ENCODE data around the gene SCN2B.
A peak's percentile ranks its signal among the peaks of the same experiment; 100 is the strongest.
"Not testable (repeated sequence)": the region's sequence is repeated elsewhere in the genome, so short reads cannot be mapped to it uniquely, and the experiment has no call there.

Gene SCN2B

DNA sequence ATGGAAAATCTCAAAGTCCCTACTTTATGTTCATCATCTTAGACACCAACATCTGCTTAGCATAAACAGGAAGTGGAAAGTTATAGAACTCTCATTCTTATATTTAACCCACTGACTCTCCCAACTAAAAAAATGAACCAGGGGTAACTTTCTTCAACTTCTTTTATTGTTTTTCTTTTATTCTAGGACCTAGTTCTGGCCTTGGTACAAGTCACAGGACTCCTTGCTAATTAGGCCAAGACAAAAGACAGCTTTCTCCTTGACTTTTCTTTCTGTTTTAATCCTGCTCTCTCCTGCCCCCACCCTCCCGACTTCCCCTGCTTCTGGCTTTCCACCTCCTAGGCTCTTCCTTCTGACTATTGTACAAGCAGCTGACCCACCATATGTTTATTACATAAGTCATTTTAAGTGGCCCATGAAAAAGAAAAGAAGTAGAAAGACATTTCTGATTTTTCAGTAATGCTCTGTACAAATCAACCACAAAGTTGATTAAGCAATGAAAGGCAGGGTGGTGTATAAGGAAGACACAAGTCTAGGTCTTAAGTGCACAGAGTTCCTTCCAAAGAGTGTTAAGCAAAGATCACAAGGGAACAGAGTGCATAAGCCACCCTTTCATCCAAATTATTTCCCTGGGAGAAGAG is 30.1 kb upstream of the SCN2B start:
- no peak for DNase-seq (ENCODE audit: low read depth in 3 of 3)

DNA sequence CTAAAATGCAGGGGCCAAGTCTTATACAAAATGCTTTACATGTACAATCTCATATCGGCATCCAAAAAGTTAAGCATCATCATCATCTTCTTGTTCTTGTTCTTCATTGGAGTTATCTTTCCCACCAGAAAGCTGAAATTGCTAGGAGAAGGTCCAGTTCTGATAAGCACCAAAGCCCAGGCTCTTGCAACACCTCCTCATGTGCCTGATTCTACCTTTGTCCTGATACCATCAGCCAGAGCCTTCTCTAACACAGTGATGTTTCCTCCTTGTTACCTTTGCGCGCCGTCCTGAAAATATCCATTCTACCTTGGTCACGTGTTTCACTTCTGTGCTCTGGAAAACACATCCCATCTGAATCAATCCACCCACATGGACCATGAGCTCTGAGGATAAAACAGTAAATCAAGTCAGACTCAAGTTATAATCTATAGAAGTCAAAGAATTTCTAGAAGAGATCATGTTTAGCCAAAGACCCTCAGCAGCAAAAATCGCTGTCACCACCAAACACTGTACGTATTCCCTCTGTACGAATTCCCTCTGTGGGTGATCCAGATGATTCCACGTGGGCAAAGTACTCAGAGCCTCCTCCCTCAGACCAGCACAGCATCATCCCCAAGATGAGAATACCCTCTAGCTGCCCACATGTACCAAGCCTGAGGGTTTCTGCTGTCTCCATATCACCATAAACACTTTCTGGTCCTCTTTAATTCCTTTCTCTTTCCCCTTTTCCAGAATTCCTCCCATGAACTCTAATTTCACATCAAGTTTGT is 29.4 kb upstream of the SCN2B start:
- no peak for DNase-seq (ENCODE audit: low read depth in 3 of 3)

DNA sequence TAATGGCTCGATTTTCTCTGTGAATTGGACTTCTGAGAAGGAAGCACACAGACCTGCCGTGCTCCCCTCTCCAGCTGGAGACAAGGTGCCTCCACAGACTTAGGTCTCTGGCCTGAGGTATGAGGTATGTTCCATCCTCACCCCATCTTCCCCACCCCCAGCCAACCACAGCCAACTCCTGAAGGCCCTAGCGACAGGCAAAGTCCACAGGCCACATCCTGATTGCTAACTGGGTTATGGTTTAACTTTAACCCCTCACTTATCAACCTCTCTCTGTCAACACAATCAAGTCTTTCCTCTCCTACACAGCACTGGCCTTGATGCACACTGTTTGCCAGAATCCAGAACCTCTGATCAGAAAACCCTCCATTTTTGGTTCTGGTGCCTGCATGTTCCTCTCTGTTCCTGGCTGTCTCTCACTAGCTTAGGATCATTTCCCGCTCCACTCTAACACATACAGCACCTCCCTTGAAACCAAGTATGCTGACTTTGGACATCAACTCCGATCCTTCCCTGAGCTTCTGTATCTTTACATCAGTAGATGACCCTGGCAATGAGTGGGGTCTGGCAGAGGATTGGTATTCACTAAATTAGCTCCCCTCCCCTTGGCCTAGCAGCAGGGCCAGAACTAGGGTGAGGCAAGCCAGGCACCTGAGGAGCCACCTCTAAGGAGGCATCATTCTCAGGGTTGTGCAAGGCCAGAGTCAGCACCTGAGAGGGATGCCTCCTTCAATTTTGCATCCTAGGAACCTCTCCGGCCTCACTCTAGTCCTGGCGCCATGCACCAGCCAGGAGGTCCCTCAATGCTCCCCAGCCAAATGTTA is 26.4 kb upstream of the SCN2B start:
- DNase-seq (ENCODE audit: low read depth in 3 of 3) = peak in 1 of 3 experiments; percentile 62

DNA sequence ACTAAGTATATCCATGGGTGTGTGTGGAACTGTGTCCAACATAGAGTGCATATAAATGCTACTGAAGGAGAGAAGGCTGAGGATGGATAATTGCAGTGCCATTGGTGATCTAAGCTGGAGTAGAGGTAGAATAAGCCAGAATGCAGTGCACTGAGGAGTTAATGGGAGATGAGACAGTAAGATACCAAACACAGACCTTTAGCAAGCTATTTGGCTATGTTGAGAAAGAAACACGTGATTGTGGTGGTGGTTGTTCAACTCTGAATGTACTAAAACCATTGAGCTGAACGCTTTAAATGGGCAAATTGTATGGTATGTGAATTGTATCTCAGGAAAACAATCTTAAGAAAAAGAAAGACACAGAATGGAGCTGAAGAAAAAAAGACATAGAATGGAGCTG is 25.5 kb upstream of the SCN2B start:
- DNase-seq (ENCODE audit: low read depth in 3 of 3) = no peak

DNA sequence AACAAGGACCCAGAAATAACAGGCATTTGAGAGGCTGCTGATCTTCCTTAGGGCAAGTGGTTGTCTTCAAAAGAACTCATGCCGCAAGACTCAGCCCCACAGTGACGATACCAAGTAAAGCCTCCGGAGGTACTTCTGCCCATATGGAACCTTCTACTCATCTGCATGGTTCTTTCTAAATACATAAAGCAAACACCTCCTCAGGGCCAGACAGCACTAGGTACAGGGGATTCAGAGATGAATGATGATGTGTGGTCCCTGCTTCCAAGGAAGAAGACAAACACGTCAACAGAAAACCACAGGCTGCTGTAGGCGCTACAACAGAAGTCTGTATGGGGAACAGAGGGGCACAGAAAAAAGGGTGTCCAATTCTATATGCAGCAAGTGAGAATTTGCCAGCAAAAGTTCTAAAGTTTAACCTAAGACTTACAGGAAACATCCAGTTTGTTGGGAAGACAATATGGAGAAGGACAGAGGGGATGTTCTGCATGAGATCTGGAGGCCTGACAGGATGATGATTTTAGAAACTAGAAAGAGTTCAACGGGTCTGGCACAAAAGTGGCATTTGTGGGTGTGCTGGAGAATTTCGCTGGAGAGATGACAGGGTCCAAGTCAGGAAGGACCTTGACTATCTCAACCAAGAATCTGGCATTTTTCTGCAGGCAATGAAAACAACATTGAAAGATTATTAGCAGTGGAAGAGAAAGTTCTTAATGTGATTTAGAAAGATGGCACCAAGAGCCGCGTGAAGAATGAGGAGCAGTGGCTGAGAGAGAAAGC is 24.7 kb upstream of the SCN2B start:
- DNase-seq (ENCODE audit: low read depth in 3 of 3) = peak in 2 of 3 experiments; percentile 33 to 43

DNA sequence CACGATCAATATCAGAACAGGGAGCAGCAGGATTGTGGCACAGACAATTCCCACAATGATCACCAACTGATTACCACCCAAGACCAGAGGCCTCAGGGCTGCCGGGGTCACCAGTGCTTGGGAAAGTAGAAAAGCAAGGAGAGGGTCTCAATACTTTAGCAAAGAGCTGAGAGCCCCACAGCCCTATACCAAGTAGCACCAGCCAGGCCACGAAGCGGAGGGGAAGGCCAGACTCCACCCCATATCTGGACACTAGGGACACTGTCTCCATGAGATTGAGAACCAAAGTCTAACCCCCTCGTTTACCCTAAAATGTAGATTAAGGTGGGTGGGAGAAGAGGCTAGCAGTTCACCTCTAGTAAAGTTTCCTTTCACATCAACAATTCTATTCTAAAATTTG is 24.1 kb upstream of the SCN2B start:
- DNase-seq (ENCODE audit: low read depth in 3 of 3) = no peak

DNA sequence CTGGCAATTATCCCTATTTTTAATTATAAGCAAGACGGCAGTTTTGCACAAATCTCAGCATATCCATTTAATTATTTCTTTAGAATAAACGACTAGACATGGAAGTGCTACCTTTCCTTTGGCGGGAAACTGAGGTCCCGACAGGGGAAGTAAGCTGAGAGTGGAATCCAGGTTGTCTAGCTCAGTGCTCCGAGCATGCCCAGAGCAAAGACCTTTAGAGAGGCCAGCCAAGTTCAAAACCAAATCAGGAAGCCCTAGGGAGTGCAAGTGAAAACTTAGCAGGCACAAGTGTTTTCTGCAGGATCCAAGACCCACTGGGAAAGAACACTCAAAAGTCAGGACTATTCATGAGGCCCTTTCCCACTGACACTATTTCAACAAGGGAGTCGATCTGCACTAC is 22.7 kb upstream of the SCN2B start:
- DNase-seq (ENCODE audit: low read depth in 3 of 3) = no peak

DNA sequence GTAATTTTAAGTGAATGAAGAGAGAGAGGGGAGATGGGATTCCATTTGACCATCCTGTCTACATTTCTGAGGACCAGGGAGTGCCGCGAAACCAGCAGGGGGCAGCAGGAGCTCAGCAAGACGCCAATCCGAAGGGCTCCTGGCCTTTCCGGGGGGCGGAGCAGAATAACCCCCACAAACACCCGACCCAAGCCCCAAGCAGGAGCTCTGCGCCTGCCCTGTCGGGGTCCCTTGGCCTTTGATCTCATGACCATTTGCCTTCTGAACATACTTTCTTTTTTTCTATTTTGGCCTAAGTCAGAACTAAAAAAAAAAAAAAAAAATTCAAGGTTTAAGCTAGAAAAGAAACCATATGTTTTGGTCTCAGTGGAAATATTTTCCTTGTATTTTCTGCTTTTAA is 21.9 kb upstream of the SCN2B start:
- peak; percentile 73 to 85 (median 75) for DNase-seq (ENCODE audit: low read depth in 3 of 3)

DNA sequence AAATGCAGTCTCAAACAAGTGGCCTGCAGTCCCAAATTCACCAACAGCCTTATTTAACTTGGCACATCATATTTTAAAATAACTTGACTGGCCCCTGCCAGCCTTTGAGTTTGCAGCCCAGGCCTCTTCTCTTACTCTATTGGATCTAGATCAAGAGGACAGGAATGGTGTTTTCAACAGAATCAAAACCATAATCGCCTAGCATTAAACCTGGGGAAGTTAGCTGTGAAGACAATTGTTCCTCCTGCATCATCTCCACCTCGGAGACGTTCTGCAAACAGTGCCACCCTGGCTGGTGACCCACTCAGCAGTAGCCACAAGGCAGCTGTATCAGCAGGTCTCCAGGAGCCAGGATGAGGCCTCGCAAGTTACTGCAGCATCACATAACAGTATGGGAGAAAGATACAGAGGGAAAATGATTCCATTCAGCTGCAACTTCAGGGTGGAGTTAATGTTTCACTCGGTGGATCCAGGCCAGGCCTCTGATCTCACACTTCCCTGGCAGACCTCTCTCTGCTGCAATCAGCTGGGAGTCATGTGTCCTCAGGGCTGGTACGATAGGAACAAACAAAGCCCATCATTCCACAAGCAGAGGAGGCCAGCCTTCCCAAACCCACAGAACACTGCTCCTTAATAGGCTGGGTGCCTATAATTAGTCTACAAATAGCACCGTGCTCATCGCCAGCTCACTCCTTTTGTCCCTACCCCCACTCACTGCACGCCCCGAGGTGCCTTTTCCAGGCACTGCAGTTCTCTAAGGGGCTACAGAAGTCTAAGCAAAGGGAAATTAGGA is 18.6 kb upstream of the SCN2B start:
- no peak for DNase-seq (ENCODE audit: low read depth in 3 of 3)

DNA sequence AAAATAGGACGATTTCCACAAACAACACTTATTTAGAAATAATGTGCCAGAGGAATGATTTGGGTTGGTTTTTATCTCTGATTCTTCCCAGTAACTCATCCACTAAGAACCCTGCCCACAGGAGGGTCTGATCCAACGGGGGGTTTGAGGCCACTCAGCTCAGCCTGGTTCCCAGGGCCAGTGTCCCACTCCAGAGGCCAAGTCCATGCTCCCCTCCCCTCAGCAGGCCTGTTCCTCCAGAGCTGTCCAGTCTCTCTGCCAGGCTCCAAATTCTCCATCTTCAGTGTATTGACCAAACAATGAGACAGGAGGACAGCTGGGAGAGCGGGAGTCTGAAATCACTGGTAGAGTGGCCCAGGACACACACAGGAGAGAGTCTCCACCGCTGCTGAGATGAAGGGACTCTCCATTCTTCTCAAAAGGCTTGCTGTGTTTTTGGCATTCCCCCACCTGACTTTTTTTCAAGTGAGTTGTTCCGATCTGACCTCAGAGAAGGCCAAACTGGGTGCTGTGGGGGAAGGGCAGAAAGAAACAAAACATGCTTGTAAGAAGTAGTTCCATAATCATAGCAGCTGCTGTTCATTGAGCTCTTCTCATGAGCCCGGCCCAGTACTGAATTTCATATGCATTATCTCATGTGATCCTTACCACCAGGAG is 17.6 kb upstream of the SCN2B start:
- DNase-seq (ENCODE audit: low read depth in 3 of 3) = no peak

DNA sequence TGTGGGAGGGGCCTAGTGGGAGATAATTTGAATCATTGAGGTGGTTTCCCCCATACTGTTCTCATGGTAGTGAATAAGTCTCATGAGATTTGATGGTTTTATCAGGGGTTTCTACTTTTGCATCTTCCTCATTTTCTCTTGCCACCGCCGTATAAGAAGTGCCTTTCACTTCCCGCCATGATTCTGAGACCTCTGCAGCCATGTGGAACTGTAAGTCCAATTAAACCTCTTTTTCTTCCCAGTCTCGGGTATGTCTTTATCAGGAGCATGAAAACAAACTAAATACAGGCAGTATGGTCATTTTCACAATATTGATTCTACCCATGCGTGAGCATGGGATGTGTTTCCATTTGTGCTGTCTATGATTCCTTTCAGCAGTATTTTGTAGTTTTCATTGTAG is 16.4 kb upstream of the SCN2B start:
- not testable (repeated sequence) for DNase-seq (ENCODE audit: low read depth in 3 of 3)

DNA sequence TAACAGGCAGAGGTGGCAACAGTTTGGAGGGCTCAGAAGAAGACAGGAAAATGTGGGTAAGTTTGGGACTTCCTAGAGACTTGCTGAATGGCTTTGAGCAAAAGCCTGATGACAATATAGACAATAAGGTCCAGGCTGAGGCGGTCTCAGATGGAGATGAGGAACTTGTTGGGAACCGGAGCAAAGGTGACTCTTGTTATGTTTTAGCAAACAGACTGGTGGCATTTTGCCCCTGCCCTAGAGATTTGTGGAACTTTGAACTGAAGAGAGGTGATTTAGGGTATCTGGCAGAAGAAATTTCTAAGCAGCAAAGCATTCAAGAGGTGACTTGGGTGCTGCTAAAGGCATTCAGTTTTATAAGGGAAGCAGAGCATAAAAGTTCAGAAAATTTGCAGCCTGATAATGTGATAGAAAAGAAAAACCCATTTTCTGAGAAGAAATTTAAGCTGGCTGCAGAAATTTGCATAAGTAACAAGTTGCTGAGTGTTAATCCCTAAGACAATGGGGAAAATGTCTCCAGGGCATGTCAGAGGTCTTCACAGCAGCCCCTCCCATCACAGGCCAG is 14.6 kb upstream of the SCN2B start:
- DNase-seq (ENCODE audit: low read depth in 3 of 3) = not testable (repeated sequence)

DNA sequence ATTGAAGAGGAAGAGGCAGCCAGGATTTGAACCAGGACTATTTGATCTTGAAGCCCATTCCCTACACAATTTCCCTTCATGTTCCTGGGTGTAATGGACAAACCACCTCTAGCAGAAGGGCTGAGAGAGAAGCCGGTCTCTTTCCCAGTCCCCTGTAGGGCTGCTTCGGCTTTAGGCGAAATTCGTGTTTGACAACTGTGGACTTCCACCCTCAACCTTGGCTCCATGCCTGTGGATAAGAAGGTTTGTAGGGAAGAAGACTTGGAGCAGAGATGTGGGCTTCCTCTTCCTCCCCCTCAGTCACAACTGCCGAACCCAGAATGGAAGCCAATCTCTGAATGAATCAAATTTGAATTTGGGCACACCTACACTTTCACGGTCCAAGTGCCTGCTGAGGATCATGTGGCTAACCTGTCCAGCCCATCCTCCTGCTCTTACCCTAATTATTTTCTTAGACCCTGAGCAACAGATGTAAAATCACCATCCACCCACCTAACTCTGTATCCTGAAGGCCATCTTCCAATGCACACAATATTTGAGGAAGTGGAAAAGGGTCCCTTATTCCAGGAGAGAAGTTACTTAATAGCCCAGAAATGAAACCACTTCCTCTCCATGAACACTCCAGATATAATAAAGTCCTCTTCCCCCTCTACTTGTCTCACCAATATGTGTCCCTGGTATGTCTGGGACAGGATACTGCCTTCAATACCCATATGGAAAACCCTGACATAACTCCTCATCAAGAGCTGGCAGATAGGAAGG is 10.1 kb upstream of the SCN2B start:
- no peak for DNase-seq (ENCODE audit: low read depth in 3 of 3)

DNA sequence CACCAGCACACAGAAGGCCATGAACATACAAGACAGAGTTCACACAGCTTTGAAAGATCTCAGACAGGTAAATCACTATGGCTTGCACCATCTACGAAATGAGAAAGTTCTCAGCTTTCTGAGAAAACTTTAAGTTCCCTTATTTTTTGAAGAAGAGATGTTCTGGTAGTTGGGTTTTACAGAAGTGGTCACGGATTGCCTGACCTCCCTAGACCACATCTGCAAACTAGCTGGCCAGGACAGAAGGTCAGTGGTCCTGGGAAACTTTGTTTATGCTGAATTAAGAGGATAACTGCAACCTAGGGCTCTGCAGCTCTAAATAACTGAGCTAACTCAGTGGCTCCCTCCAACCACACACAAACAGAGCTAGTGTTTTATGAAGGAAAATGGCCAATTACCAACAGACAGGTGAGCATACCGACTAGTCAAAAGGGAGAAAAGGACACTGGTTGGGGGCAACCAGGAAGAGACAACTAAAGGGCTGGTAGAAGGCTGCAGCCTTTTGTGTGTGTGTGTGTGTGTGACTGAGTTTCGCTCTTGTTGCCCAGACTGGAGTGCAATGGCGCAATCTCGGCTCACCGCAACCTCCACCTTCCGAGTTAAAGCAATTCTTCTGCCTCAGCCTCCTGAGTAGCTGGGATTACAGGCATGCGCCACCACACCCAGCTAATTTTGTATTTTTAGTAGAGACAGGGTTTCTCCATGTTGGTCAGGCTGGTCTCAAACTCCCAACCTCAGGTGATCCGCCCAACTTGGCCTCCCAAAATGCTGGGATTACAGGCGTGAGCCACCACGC is 8.5 kb upstream of the SCN2B start:
- DNase-seq (ENCODE audit: low read depth in 3 of 3) = no peak

DNA sequence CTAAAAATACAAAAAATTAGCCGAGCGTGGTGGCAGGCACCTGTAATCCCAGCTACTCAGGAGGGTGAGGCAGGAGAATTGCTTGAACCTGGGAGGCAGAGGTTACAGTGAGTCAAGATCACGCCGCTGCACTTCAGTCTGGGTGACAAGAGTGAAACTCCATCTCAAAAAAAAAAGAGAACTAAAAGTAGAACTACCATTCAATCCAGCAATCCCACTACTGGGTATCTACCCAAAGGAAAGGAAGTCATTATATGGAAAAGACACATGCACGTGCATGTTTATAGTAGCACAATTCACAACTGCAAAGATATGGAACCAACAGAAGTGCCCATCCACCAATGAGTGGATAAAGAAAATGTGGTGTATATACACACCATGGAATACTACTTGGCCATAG is 7.3 kb upstream of the SCN2B start:
- DNase-seq (ENCODE audit: low read depth in 3 of 3) = not testable (repeated sequence)

DNA sequence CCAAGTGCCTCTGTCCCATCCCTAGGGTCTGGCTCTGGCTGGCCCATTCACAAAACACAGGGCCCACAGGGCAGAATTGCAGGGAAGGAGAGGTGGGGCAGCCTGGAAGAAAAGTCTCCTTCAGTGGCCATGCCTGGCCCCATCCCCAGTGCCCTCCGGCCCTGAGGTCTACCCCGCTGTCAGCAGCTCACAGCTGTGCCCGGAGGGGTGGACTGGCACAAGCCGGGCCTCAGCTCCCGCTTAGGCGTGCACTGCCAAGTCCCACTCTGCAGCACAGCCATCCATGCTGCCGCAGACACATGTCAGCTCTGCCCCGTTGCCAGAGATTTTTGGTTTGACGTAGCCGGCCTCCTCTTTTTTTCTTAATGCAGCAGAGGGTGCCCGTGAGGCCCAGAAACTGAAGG is 3.9 kb upstream of the SCN2B start:
- no peak for DNase-seq (ENCODE audit: low read depth in 3 of 3)

DNA sequence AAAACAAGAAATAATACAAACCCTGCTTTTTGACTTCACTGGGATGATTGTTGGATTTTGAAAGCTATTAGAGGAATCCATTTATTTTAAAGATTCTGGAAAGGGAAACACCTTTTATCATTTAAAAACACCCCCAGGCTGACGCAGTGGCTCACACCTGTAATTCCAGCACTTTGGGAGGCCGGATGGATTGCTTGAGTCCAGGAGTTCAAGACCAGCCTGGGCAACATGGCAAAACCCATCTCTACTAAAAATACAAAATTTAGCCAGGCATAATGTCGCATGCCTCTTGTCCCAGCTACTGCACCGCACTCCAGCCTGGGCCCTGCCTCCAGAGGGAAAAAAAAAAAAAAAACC is 317 bp upstream of the SCN2B start:
- DNase-seq (ENCODE audit: low read depth in 3 of 3) = no peak

Measured in stimulated activated CD4-positive, alpha-beta T cell treated with anti-CD3 and anti-CD28 coated beads, TNF-alpha, amount 100 ng/mL, for 24 hours (primary cell).